DMS53 (cell line): ENCODE data around the gene CALR3.
"Not testable (repeated sequence)": the region's sequence is repeated elsewhere in the genome, so short reads cannot be mapped to it uniquely, and the experiment has no call there.

ENCODE experiments used
- DNase-seq: peaks from one replicate; lab custom pipeline; 2025; lab: John Stamatoyannopoulos, UW

CALR3 gene

GRCh38 chr19:16524991-16525734 lies 29.2 kb upstream of the CALR3 start:
- no peak for DNase-seq

GRCh38 chr19:16522559-16523377 lies 26.8 kb upstream of the CALR3 start:
- no peak for DNase-seq

- no peak for DNase-seq
These were observed 25.8 kb upstream of the CALR3 start for GRCh38 chr19:16521715-16522289.

- DNase-seq, result no peak
These were observed 25.1 kb upstream of the CALR3 start for GRCh38 chr19:16520986-16521624.

GRCh38 chr19:16520074-16520973 lies 24.4 kb upstream of the CALR3 start:
- DNase-seq, result no peak

- DNase-seq, result no peak
These were observed 23.3 kb upstream of the CALR3 start for GRCh38 chr19:16519230-16519687.

GRCh38 chr19:16518483-16519229 lies 22.7 kb upstream of the CALR3 start:
- DNase-seq, result no peak

GRCh38 chr19:16518061-16518460 lies 22.1 kb upstream of the CALR3 start:
- no peak for DNase-seq

GRCh38 chr19:16516923-16517610 lies 21.1 kb upstream of the CALR3 start:
- peak; percentile 74 for DNase-seq

- no peak for DNase-seq
These were observed 20.4 kb upstream of the CALR3 start for GRCh38 chr19:16516381-16516780.

- DNase-seq, result no peak
These were observed 18.5 kb upstream of the CALR3 start for GRCh38 chr19:16514383-16515019.

- not testable (repeated sequence) for DNase-seq
These were observed 16.6 kb upstream of the CALR3 start for GRCh38 chr19:16512611-16513010.

GRCh38 chr19:16509141-16510061 lies 13.4 kb upstream of the CALR3 start:
- DNase-seq, result no peak

- DNase-seq, result no peak
These were observed 12.6 kb upstream of the CALR3 start for GRCh38 chr19:16508546-16508945.

GRCh38 chr19:16506961-16507360 lies 11.0 kb upstream of the CALR3 start:
- no peak for DNase-seq

GRCh38 chr19:16506161-16506560 lies 10.2 kb upstream of the CALR3 start:
- not testable (repeated sequence) for DNase-seq

- no peak for DNase-seq
These were observed 8.3 kb upstream of the CALR3 start for GRCh38 chr19:16504271-16504670.

- DNase-seq, result no peak
These were observed 1.9 kb upstream of the CALR3 start for GRCh38 chr19:16497837-16498236.
